CD14-positive monocyte (primary cell): ENCODE measurements around the gene AJAP1. TPM values are rescaled to one million over a fixed set of nuclear protein-coding genes. Genes with fewer than 3 reads are reported as not detected.

Experiments
- DNase-seq, 3 donors: peaks; one replicate each; pipeline ENCODE4 v3.0.0-alpha.2; 2011 to 2022
- H2AFZ ChIP-seq: 2 replicates; pipeline ENCODE4 v1.6.0; 2012; ENCODE audit warnings: mild to moderate bottlenecking, low read depth, low read length, inconsistent platforms; ENCODE audit not compliant: insufficient read depth, poor library complexity, severe bottlenecking
- H3K27ac ChIP-seq, 2 donors: 1 replicate in 1 of 2; 2 replicates in 1 of 2; pipeline ENCODE4 v1.5.1; 2012 to 2013; ENCODE audit warnings: low read length in 2 of 2, control low read depth in 1 of 2, inconsistent platforms in 1 of 2, low read depth in 1 of 2, mild to moderate bottlenecking in 1 of 2
- H3K27me3 ChIP-seq, 2 donors: one replicate each; pipeline versions ENCODE4 v1.6.0 to v1.6.1; 2011 to 2013; ENCODE audit warnings: low read length in 2 of 2; ENCODE audit not compliant: control insufficient read depth in 2 of 2, insufficient read depth in 2 of 2
- H3K36me3 ChIP-seq, 2 donors: replicated peaks in 1 of 2; 1 replicate in 1 of 2; 2 replicates in 1 of 2; pipeline versions ENCODE4 v1.5.1 to v1.6.1; 2012 to 2013; ENCODE audit warnings: low read length in 2 of 2, control low read depth in 1 of 2, inconsistent platforms in 1 of 2, mild to moderate bottlenecking in 1 of 2; ENCODE audit not compliant: insufficient read depth in 2 of 2, control insufficient read depth in 1 of 2
- H3K4me1 ChIP-seq, 2 donors: 1 replicate in 1 of 2; 2 replicates in 1 of 2; pipeline versions ENCODE4 v1.5.1 to v1.6.1; 2012 to 2013; ENCODE audit warnings: low read length in 2 of 2, control low read depth in 1 of 2, inconsistent platforms in 1 of 2, mild to moderate bottlenecking in 1 of 2, moderate library complexity in 1 of 2; ENCODE audit not compliant: insufficient read depth in 2 of 2, control insufficient read depth in 1 of 2
- H3K4me2 ChIP-seq: replicated peaks from 2 replicates; pipeline ENCODE3; 2012; ENCODE audit warnings: low read length, moderate library complexity, mild to moderate bottlenecking; ENCODE audit not compliant: poor library complexity, severe bottlenecking; ENCODE audit errors: extremely low read depth
- H3K4me3 ChIP-seq, 3 experiments: fragments of 200-600 bp in 1 of 3; sonication (generic) in 1 of 3; replicated peaks in 1 of 3; 1 replicate in 2 of 3; 2 replicates in 1 of 3; pipeline ENCODE4 v1.5.1; 2011 to 2013; ENCODE audit warnings: low read length in 3 of 3, mild to moderate bottlenecking in 3 of 3, control low read depth in 2 of 3, low read depth in 2 of 3, inconsistent platforms in 1 of 3, moderate library complexity in 1 of 3
- H3K79me2 ChIP-seq: 2 replicates; pipeline ENCODE4 v1.6.0; 2012; ENCODE audit warnings: mild to moderate bottlenecking, control low read depth, inconsistent platforms, low read length, moderate library complexity; ENCODE audit not compliant: insufficient read depth
- H3K9ac ChIP-seq: 2 replicates; pipeline ENCODE4 v1.6.0; 2017; ENCODE audit warnings: low read length, mild to moderate bottlenecking; ENCODE audit not compliant: insufficient read depth, poor library complexity, severe bottlenecking
- H3K9me3 ChIP-seq, 2 donors: replicated peaks in 1 of 2; 1 replicate in 1 of 2; 2 replicates in 1 of 2; pipeline versions ENCODE4 v1.5.1 to v1.6.1; 2012 to 2013; ENCODE audit warnings: low read length in 2 of 2, control low read depth in 1 of 2; ENCODE audit not compliant: control insufficient read depth in 1 of 2, insufficient read depth in 1 of 2
- H4K20me1 ChIP-seq: 2 replicates; pipeline ENCODE4 v1.6.0; 2012; ENCODE audit warnings: mild to moderate bottlenecking, low read length, control low read depth, moderate library complexity; ENCODE audit not compliant: insufficient read depth
- H3K27ac Mint-ChIP-seq, 7 donors: one replicate each; pipeline ENCODE4 v1.8.0; 2020; ENCODE audit warnings: mild to moderate bottlenecking in 7 of 7, mixed read lengths in 7 of 7, moderate library complexity in 6 of 7, inconsistent platforms in 2 of 7
- H3K27me3 Mint-ChIP-seq, 3 donors: one replicate each; pipeline ENCODE4 v1.8.0; 2021 to 2022; ENCODE audit warnings: low read depth in 3 of 3, mild to moderate bottlenecking in 3 of 3, mixed read lengths in 3 of 3, moderate library complexity in 3 of 3, inconsistent platforms in 1 of 3
- H3K36me3 Mint-ChIP-seq, 2 donors: one replicate each; pipeline ENCODE4 v1.8.0; 2020; ENCODE audit warnings: mixed read lengths in 2 of 2, inconsistent platforms in 1 of 2, mild to moderate bottlenecking in 1 of 2
- H3K4me1 Mint-ChIP-seq: one replicate; pipeline ENCODE4 v1.8.0; 2020; ENCODE audit warnings: mild to moderate bottlenecking, mixed read lengths
- H3K4me3 Mint-ChIP-seq, 2 donors: one replicate each; pipeline ENCODE4 v1.8.0; 2020; ENCODE audit warnings: mild to moderate bottlenecking in 2 of 2, mixed read lengths in 2 of 2, moderate library complexity in 1 of 2
- H3K9me3 Mint-ChIP-seq, 7 donors: one replicate each; pipeline ENCODE4 v1.8.0; 2020 to 2022; ENCODE audit warnings: mixed read lengths in 7 of 7, mild to moderate bottlenecking in 6 of 7, moderate library complexity in 6 of 7, inconsistent platforms in 2 of 7
- CTCF ChIP-seq: fragments of 200-600 bp; IDR thresholded peaks from one replicate; pipeline ENCODE4 v1.8.0; 2022; ENCODE audit warnings: antibody characterized with exemption, mild to moderate bottlenecking
- WGBS: methylation state at CpG from one replicate; pipeline ENCODE4 v1.1.5; 2013; ENCODE audit warnings: missing lambda C conversion rate; ENCODE audit not compliant: insufficient coverage; 5-methylcytosine and 5-hydroxymethylcytosine counted together
- intact Hi-C, 2 donors: fragments of 100-400 bp; cut with micrococcal nuclease; formaldehyde crosslinking; loops; one replicate each; pipeline versions ENCODE4 v1.15.0 to v1.15.1; 2023
- polyA plus RNA-seq, 3 donors: library from polyadenylated mRNA; depleted of rRNA in 1 of 3; unstranded in 2 of 3; stranded (reverse) in 1 of 3; fragments of 300-500 nt in 2 of 3; fragments of >200 nt in 1 of 3; fragmentation: Illumina TruSeq in 2 of 3; gene quantifications; 1 replicate in 2 of 3; 2 replicates in 1 of 3; pipeline ENCODE4 v1.2.3, GENCODE V29; 2012 to 2021

AJAP1 gene
- polyA plus RNA-seq, 3 donors: not detected

- no peaks in the 10 kb centered on the region for H3K79me2 ChIP-seq
- H4K20me1 ChIP-seq: no peaks in the 10 kb centered on the region
- no peak overlapping the region for H3K27ac ChIP-seq
- no peak for TF ChIP-seq CTCF
- H3K4me1 Mint-ChIP-seq: no peaks in the 10 kb centered on the region
- 89% methylated on average over 10 of the region's 18 CpGs for WGBS
- H3K27ac Mint-ChIP-seq: no peak overlapping the region
- no peaks in the 10 kb centered on the region for H3K36me3 Mint-ChIP-seq
- intact Hi-C loops: no loop called here
- H3K4me3 ChIP-seq: no peak overlapping the region
- H3K27me3 ChIP-seq: no peaks in the 10 kb centered on the region
- DNase-seq: no peak
- H3K36me3 ChIP-seq: no peaks in the 10 kb centered on the region
- no peaks in the 10 kb centered on the region for H3K9me3 ChIP-seq
- no peak overlapping the region for H3K4me3 Mint-ChIP-seq
- no peaks in the 10 kb centered on the region for H3K4me1 ChIP-seq
- H3K27me3 Mint-ChIP-seq: peaks cover 0 to 3% (median 2%) of the 10 kb centered on the region in 3 donors
- H2AFZ ChIP-seq: no peak overlapping the region
- H3K4me2 ChIP-seq: no peak overlapping the region
- H3K9ac ChIP-seq: no peak overlapping the region
- peaks cover 0 to 3% (median 0%) of the 10 kb centered on the region in 7 donors for H3K9me3 Mint-ChIP-seq
Observed at GRCh38 chr1:4769516-4770280, 115.3 kb downstream of the AJAP1 start.

- intact Hi-C loops: no loop called here
- WGBS: 56% methylated on average over 2 of the region's 8 CpGs
- H3K4me1 Mint-ChIP-seq: no peaks in the 10 kb centered on the region
Observed at GRCh38 chr1:4770713-4771112, 116.3 kb downstream of the AJAP1 start.

More at GRCh38 chr1:4770713-4771112, 116.3 kb downstream of the AJAP1 start:
- Histone ChIP-seq H2AFZ (no peak overlapping the region), H3K4me1 (no peaks in the 10 kb centered on the region), H3K36me3 (no peaks in the 10 kb centered on the region), H3K27ac (no peak overlapping the region), H4K20me1 (no peaks in the 10 kb centered on the region), H3K9ac (no peak overlapping the region), H3K4me3 (no peak overlapping the region), H3K27me3 (no peaks in the 10 kb centered on the region), H3K4me2 (no peak overlapping the region), H3K79me2 (no peaks in the 10 kb centered on the region), H3K9me3 (no peaks in the 10 kb centered on the region)
- Mint-ChIP-seq H3K4me3 (no peak overlapping the region), H3K27ac (no peak overlapping the region), H3K9me3 (no peaks in the 10 kb centered on the region), H3K36me3 (no peaks in the 10 kb centered on the region), H3K27me3 (peaks cover 0 to 3% (median 0%) of the 10 kb centered on the region in 3 donors)
- TF ChIP-seq CTCF: no peak
- DNase-seq: no peak
